Measurements from ENCODE around the gene TNRC18. TPM values are rescaled to one million over a fixed set of nuclear protein-coding genes. Genes with fewer than 3 reads are reported as not detected.
"Not testable (repeated sequence)": the region's sequence is repeated elsewhere in the genome, so short reads cannot be mapped to it uniquely, and the experiment has no call there.

The TNRC18 gene
- total RNA-seq, 1 donor from 2014 or later: 198 TPM

DNA sequence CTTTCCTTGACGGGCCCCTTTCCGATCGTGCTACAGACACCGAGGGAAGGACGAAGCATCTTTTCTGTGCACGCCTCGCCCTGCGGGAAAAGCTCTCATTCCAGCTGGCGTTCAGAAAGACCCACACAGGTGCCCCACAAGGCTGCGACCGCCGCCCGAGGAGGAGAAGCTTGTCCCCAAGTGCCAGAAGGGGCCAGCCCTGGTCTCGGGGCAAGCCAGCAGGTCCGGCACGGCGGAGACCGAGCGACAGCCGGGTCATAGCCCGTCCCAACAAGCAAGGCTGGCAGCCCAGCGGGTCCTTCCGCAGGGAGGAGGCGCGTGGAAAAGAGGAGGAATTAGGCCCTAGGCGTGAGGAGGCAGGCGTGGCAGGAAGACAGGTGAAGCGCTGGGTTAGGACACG is 62.7 kb downstream of the TNRC18 start:
- H3K27ac Mint-ChIP-seq (ENCODE audit: unreplicated experiment): no peak overlapping the region
- peaks cover 4% of the 10 kb centered on the region for H3K4me1 Mint-ChIP-seq (ENCODE audit: unreplicated experiment)
- H3K4me3 Mint-ChIP-seq (ENCODE audit: unreplicated experiment): no peak overlapping the region
- TF ChIP-seq, protein P1, sequence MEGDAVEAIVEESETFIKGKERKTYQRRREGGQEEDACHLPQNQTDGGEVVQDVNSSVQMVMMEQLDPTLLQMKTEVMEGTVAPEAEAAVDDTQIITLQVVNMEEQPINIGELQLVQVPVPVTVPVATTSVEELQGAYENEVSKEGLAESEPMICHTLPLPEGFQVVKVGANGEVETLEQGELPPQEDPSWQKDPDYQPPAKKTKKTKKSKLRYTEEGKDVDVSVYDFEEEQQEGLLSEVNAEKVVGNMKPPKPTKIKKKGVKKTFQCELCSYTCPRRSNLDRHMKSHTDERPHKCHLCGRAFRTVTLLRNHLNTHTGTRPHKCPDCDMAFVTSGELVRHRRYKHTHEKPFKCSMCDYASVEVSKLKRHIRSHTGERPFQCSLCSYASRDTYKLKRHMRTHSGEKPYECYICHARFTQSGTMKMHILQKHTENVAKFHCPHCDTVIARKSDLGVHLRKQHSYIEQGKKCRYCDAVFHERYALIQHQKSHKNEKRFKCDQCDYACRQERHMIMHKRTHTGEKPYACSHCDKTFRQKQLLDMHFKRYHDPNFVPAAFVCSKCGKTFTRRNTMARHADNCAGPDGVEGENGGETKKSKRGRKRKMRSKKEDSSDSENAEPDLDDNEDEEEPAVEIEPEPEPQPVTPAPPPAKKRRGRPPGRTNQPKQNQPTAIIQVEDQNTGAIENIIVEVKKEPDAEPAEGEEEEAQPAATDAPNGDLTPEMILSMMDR (IDR thresholded peaks at IDR 0.05): no peak
- H3K27me3 Mint-ChIP-seq (ENCODE audit: unreplicated experiment): no peaks in the 10 kb centered on the region
- no peaks in the 10 kb centered on the region for H3K9me3 Mint-ChIP-seq (ENCODE audit: unreplicated experiment)
- peaks cover 35% of the 10 kb centered on the region for H3K36me3 Mint-ChIP-seq (ENCODE audit: unreplicated experiment)
- no peak for DNase-seq (ENCODE audit: extremely low spot score, unreplicated experiment)

DNA sequence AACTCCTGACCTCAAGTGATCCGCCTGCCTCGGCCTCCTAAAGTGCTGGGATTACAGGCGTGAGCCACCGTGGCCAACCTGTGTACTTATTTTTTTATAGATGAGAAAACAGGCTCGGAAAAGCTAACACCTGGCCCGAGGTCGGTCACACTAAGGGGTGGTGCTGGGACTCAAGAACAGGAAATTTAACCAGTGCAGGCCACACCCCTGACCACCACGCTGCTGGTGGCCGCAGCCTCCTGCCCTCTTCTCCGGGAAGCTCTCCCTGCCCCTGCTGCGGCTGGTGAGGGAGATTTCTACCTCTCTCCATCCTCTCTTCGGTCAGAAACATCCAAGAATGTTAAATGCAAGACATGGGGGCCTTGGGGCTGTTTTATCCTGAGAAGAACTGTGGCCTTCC is 63.2 kb downstream of the TNRC18 start:
- Mint-ChIP-seq H3K9me3 (ENCODE audit: unreplicated experiment) (no peaks in the 10 kb centered on the region), H3K27ac (ENCODE audit: unreplicated experiment) (no peak overlapping the region), H3K4me1 (ENCODE audit: unreplicated experiment) (peaks cover 2% of the 10 kb centered on the region), H3K4me3 (ENCODE audit: unreplicated experiment) (no peak overlapping the region), H3K36me3 (ENCODE audit: unreplicated experiment) (peaks cover 36% of the 10 kb centered on the region), H3K27me3 (ENCODE audit: unreplicated experiment) (no peaks in the 10 kb centered on the region)
- TF ChIP-seq, protein P1 (IDR thresholded peaks at IDR 0.05): no peak
- no peak for DNase-seq (ENCODE audit: extremely low spot score, unreplicated experiment)

DNA sequence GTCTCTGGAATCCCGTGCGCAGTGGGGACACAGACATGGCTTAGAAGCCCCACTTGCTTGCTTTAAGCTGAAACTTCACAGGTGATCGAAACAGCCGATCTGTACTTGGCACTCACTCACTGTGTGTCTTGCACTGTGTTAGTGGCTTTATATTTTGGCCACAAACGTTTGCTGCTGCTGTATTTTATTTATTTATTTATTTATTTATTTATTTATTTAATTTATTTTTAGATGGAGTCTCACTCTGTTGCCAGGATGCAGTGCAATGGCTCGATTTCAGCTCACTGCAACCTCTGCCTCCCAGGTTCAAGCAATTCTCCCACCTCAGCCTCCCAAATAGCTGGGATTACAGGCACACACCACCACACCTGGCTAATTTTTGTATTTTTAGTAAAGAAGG is 63.6 kb downstream of the TNRC18 start:
- H3K27ac Mint-ChIP-seq (ENCODE audit: unreplicated experiment); H3K9me3 Mint-ChIP-seq (ENCODE audit: unreplicated experiment); H3K4me3 Mint-ChIP-seq (ENCODE audit: unreplicated experiment); H3K4me1 Mint-ChIP-seq (ENCODE audit: unreplicated experiment); H3K27me3 Mint-ChIP-seq (ENCODE audit: unreplicated experiment); DNase-seq (ENCODE audit: extremely low spot score, unreplicated experiment): not testable (repeated sequence)
- H3K36me3 Mint-ChIP-seq (ENCODE audit: unreplicated experiment): peaks cover 41% of the 10 kb centered on the region

DNA sequence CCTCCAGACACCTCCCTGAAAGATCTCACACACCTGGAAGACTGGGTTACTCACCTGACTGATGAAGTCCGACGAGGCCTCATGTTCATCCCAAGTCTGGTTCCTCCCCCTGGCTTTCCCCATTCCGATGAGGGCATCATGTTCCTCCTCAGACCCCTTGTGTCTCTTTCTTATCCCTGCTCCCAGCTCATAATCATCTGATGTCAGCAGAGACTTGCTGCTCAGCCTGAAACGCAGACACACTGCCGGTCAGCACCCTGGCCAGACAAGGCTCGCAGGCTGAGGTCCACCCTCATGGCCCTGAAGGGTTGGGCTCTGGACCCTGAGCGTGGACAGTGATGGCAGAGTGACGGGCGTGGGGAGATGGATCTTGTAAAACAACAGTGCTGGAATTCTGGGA is 64.3 kb downstream of the TNRC18 start:
- peaks cover 7% of the 10 kb centered on the region for H3K4me1 Mint-ChIP-seq (ENCODE audit: unreplicated experiment)
- no peak overlapping the region for H3K27ac Mint-ChIP-seq (ENCODE audit: unreplicated experiment)
- no peaks in the 10 kb centered on the region for H3K27me3 Mint-ChIP-seq (ENCODE audit: unreplicated experiment)
- no peaks in the 10 kb centered on the region for H3K9me3 Mint-ChIP-seq (ENCODE audit: unreplicated experiment)
- DNase-seq (ENCODE audit: extremely low spot score, unreplicated experiment): no peak
- peaks cover 47% of the 10 kb centered on the region for H3K36me3 Mint-ChIP-seq (ENCODE audit: unreplicated experiment)
- no peak overlapping the region for H3K4me3 Mint-ChIP-seq (ENCODE audit: unreplicated experiment)
- TF ChIP-seq, protein P1 (IDR thresholded peaks at IDR 0.05): no peak

DNA sequence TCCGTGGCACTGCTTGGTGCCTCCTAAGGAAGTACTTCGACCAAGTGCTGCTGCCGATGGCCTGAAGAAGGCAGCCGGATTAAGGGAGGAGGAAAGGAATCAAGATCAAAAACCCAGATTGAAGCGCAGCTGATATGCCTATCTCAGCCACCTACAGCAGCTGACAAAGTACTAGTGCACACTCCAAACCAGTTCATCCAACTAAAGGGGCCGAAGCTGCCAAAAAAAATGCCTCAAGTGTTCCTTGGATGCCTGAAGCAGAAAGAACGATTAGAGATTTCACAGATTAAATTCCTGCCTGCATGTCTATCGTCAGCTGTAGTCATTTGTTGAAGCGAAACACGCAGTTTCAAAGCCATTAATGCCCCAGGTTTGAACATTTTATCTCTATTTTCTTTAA is 65.7 kb downstream of the TNRC18 start:
- DNase-seq (ENCODE audit: extremely low spot score, unreplicated experiment): no peak
- Mint-ChIP-seq H3K36me3 (ENCODE audit: unreplicated experiment) (peaks cover 55% of the 10 kb centered on the region), H3K27ac (ENCODE audit: unreplicated experiment) (no peak overlapping the region), H3K4me3 (ENCODE audit: unreplicated experiment) (no peak overlapping the region), H3K9me3 (ENCODE audit: unreplicated experiment) (no peaks in the 10 kb centered on the region), H3K27me3 (ENCODE audit: unreplicated experiment) (no peaks in the 10 kb centered on the region), H3K4me1 (ENCODE audit: unreplicated experiment) (peaks cover 8% of the 10 kb centered on the region)
- TF ChIP-seq, protein P1 (IDR thresholded peaks at IDR 0.05): no peak

DNA sequence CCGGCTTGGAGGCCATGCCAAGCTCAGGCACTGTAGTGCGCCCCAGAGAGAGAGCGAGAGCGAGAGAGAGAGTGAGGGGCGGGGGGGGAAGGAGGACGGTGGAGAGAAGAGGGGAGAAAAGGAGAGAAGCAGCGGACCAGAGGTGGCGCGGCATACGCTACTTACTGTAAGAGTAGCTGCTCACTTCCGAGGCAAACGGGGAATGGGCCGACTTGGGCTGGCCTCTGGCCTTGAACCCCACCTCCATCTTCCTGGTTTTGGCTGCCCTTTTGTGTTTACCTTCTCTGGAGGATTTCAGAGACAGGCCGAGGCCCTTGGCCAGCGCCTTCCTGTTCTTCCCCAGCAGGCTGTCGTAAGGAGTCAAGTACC is 66.9 kb downstream of the TNRC18 start:
- DNase-seq (ENCODE audit: extremely low spot score, unreplicated experiment): no peak
- TF ChIP-seq, protein P1 (IDR thresholded peaks at IDR 0.05): no peak
- no peaks in the 10 kb centered on the region for H3K27me3 Mint-ChIP-seq (ENCODE audit: unreplicated experiment)
- H3K4me3 Mint-ChIP-seq (ENCODE audit: unreplicated experiment): no peak overlapping the region
- H3K9me3 Mint-ChIP-seq (ENCODE audit: unreplicated experiment): no peaks in the 10 kb centered on the region
- H3K27ac Mint-ChIP-seq (ENCODE audit: unreplicated experiment): no peak overlapping the region
- peaks cover 63% of the 10 kb centered on the region for H3K36me3 Mint-ChIP-seq (ENCODE audit: unreplicated experiment)
- H3K4me1 Mint-ChIP-seq (ENCODE audit: unreplicated experiment): peaks cover 8% of the 10 kb centered on the region
